Progenitor cell of endocrine pancreas (in vitro differentiated cells): Measurements from ENCODE around the gene SH3RF1. TPM values are rescaled to one million over a fixed set of nuclear protein-coding genes. Genes with fewer than 3 reads are reported as not detected.
"Not testable (repeated sequence)": the region's sequence is repeated elsewhere in the genome, so short reads cannot be mapped to it uniquely, and the experiment has no call there.

Experiments
- DNase-seq: peaks from one replicate; pipeline ENCODE4 v3.0.0; 2021; ENCODE audit warnings: low spot score; ENCODE audit not compliant: unreplicated experiment
- H3K27ac Mint-ChIP-seq: 2 replicates; pipeline ENCODE4 v1.8.0; 2021; ENCODE audit warnings: mild to moderate bottlenecking, moderate library complexity, mixed read lengths
- H3K27me3 Mint-ChIP-seq: 2 replicates; pipeline ENCODE4 v1.8.0; 2021; ENCODE audit warnings: mixed read lengths
- H3K36me3 Mint-ChIP-seq: 2 replicates; pipeline ENCODE4 v1.8.0; 2022; ENCODE audit warnings: mixed read lengths; ENCODE audit not compliant: insufficient read depth
- H3K4me1 Mint-ChIP-seq: 2 replicates; pipeline ENCODE4 v1.8.0; 2021; ENCODE audit warnings: low read depth, mixed read lengths
- H3K4me3 Mint-ChIP-seq: 2 replicates; pipeline ENCODE4 v1.8.0; 2021; ENCODE audit warnings: low read depth, mild to moderate bottlenecking, moderate library complexity, mixed read lengths
- H3K9me3 Mint-ChIP-seq: 2 replicates; pipeline ENCODE4 v1.8.0; 2021; ENCODE audit warnings: low read depth, mixed read lengths
- CTCF ChIP-seq: fragments of 200-600 bp; sonication (generic); IDR thresholded peaks from one replicate; pipeline ENCODE4 v1.5.0; 2021; ENCODE audit warnings: antibody characterized with exemption, mild to moderate bottlenecking; ENCODE audit not compliant: unreplicated experiment
- total RNA-seq: library from RNA; stranded (reverse); gene quantifications from 2 replicates; pipeline ENCODE4 v1.2.1, GENCODE V29; 2021

SH3RF1 gene
- total RNA-seq, 1 donor from 2014 or later: 31.1 TPM

DNA sequence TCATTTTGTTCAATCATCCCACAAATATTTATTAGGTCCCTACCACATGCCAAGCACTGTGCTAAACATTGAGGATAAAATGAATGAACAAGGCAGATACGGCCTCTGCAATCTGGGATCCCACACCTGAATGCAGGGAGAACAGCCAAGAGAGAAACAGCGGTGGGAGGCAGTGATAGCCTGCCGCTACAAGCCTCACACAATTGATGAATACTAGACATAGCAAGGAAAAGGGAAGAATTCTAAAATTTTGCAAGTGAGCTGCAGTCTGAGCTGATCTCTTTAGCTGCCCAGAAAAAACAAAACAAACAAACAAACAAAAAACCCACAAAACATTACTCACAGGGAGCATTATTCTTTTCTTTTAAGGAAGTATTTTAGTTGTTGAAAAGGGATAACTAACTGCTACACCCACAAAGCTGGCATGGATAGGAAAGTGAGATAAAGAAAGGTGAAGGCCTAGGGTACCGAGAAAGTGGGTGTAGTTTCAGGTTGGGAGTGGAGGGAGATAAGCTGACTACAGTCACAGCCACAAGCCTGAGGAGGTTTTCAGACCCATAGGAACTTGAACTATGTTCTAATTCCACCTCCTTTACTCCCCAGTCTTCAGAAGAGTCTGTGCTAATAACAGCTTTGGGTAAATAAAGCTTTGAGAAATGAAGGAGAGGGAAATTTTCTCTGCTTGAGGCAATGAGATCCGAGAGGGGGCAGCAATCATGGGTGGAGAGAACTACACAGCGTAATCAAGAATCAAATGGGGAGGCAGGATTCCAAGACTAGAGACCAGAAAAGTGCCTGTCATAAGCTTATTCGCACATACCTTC lies 85.4 kb downstream of the SH3RF1 start:
- Mint-ChIP-seq H3K9me3 (no peaks in the 10 kb centered on the region), H3K27ac (peak overlapping the region; percentile 25), H3K4me1 (peaks cover 32% of the 10 kb centered on the region), H3K4me3 (no peak overlapping the region), H3K27me3 (no peaks in the 10 kb centered on the region), H3K36me3 (no peaks in the 10 kb centered on the region)
- TF ChIP-seq CTCF: no peak
- no peak for DNase-seq

GRCh38 chr4:169184686-169185085 lies 86.1 kb downstream of the SH3RF1 start:
- Mint-ChIP-seq H3K36me3 (no peaks in the 10 kb centered on the region), H3K27me3 (no peaks in the 10 kb centered on the region), H3K27ac (no peak overlapping the region), H3K9me3 (no peaks in the 10 kb centered on the region), H3K4me1 (peaks cover 34% of the 10 kb centered on the region), H3K4me3 (no peak overlapping the region)
- TF ChIP-seq CTCF: no peak
- no peak for DNase-seq

- Mint-ChIP-seq H3K27me3 (no peaks in the 10 kb centered on the region), H3K9me3 (no peaks in the 10 kb centered on the region), H3K36me3 (no peaks in the 10 kb centered on the region), H3K27ac (no peak overlapping the region), H3K4me1 (peaks cover 32% of the 10 kb centered on the region), H3K4me3 (no peak overlapping the region)
- no peak for TF ChIP-seq CTCF
- DNase-seq: no peak
Observed at GRCh38 chr4:169184236-169184635, 86.5 kb downstream of the SH3RF1 start.

DNA sequence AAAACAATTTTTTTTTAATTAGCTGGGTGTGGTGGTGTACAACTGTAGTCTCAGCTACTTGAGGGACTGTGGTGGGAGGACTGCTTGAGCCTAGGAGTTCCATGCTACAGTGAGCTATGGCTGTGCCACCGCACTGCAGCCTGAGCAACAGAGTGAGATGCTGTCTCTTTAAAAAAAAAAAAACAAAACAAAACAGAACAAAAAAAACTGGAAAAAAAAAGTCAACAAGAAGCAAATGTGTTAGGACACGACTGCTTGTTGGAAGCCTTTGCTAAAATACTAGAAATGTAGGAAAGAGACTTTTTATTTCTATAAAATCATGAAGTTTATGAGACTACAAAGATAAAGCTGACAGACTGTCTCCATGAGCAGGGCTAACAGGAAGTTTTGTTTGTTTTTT lies 87.2 kb downstream of the SH3RF1 start:
- no peak for TF ChIP-seq CTCF
- peaks cover 30% of the 10 kb centered on the region for H3K4me1 Mint-ChIP-seq
- H3K9me3 Mint-ChIP-seq: no peaks in the 10 kb centered on the region
- H3K27ac Mint-ChIP-seq: no peak overlapping the region
- no peaks in the 10 kb centered on the region for H3K27me3 Mint-ChIP-seq
- no peaks in the 10 kb centered on the region for H3K36me3 Mint-ChIP-seq
- H3K4me3 Mint-ChIP-seq: no peak overlapping the region
- DNase-seq: no peak

DNA sequence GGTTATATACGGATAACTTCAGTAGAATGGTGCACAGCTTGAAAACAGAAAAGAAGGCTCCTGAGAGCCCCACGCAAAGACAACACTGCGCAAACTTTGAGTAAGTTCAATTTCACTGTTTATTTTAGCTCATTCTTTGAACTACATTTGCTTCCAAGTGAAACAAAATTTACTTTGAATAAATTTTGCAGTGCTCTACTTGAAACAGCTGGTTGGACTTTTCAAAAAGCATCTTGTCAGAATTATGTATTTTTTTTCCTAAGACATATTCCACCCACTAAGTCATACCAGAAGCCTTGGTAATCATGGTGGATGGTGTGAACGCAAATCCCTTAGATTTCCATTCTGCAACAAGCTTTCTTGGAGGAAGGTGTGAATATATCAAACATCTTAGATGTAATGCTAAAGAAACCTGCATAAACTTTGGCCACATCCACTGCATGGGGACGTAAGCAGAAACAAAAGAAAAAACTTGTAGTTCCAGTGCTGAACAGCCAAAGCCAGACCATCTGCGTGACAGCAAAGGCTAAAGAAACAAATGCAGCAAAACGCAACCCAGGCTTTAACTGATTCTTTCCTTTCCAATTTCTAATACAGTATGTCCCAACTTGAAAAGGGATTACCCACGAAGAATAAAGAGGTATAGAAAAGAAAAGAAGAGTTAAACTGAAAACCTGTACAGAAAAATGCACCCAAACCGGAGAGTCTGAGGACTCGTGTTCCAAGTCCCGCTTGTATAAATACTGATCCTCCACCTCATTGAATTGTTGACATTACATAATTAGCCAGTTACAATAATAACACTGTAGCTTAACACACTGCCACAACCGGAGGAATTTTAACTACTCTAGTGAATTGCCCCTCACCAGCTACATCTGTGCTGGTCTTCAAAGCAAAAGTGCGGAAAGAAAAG lies 90.9 kb downstream of the SH3RF1 start:
- peaks cover 14% of the 10 kb centered on the region for H3K4me1 Mint-ChIP-seq
- H3K36me3 Mint-ChIP-seq: no peaks in the 10 kb centered on the region
- DNase-seq: no peak
- TF ChIP-seq CTCF: no peak
- no peak overlapping the region for H3K4me3 Mint-ChIP-seq
- peak overlapping the region; percentile 66 for H3K27ac Mint-ChIP-seq
- no peaks in the 10 kb centered on the region for H3K27me3 Mint-ChIP-seq
- no peaks in the 10 kb centered on the region for H3K9me3 Mint-ChIP-seq

DNA sequence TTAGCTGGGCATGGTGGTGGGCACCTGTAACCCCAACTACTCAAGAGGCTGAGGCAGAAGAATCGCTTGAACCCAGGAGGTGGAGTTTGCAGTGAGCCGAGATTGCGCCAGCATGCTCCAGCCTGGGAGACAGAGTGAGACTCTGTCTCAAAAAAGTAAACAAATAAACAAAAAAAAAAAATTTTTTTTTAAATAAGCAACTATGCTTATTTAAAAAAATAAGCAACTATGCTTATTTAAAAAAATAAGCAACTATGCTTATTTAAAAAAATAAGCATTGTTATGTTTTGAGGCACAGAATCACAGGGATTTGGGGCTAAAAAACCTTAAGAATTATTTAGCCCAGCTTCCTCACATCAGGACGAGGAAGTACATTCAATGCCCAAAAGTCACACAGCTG lies 92.7 kb downstream of the SH3RF1 start:
- H3K9me3 Mint-ChIP-seq, H3K27ac Mint-ChIP-seq, H3K27me3 Mint-ChIP-seq, DNase-seq, H3K4me1 Mint-ChIP-seq, H3K4me3 Mint-ChIP-seq, H3K36me3 Mint-ChIP-seq: not testable (repeated sequence)
